ENCODE measurements around the gene NDRG4.

- TF ChIP-seq CTCF (IDR thresholded peaks at IDR 0.05), result no peak
- TF ChIP-seq POLR2A (IDR thresholded peaks at IDR 0.05), result no peak
- TF ChIP-seq EP300 (IDR thresholded peaks at IDR 0.05), result no peak
- no peak for TF ChIP-seq POLR2AphosphoS5 (IDR thresholded peaks at IDR 0.05)
Observed at GRCh38 chr16:58533751-58534470, 34.0 kb downstream of the NDRG4 start.

Measured in stomach (tissue), 4 donors.